Progenitor cell of endocrine pancreas (in vitro differentiated cells): ENCODE measurements around the gene LRTM2. TPM values are rescaled to one million over a fixed set of nuclear protein-coding genes. Genes with fewer than 3 reads are reported as not detected.

Experiments used
- DNase-seq: peaks from one replicate; pipeline ENCODE4 v3.0.0; 2021; ENCODE audit warnings: low spot score; ENCODE audit not compliant: unreplicated experiment
- H3K27ac Mint-ChIP-seq: 2 replicates; pipeline ENCODE4 v1.8.0; 2021; ENCODE audit warnings: mild to moderate bottlenecking, moderate library complexity, mixed read lengths
- H3K27me3 Mint-ChIP-seq: 2 replicates; pipeline ENCODE4 v1.8.0; 2021; ENCODE audit warnings: mixed read lengths
- H3K36me3 Mint-ChIP-seq: 2 replicates; pipeline ENCODE4 v1.8.0; 2022; ENCODE audit warnings: mixed read lengths; ENCODE audit not compliant: insufficient read depth
- H3K4me1 Mint-ChIP-seq: 2 replicates; pipeline ENCODE4 v1.8.0; 2021; ENCODE audit warnings: low read depth, mixed read lengths
- H3K4me3 Mint-ChIP-seq: 2 replicates; pipeline ENCODE4 v1.8.0; 2021; ENCODE audit warnings: low read depth, mild to moderate bottlenecking, moderate library complexity, mixed read lengths
- H3K9me3 Mint-ChIP-seq: 2 replicates; pipeline ENCODE4 v1.8.0; 2021; ENCODE audit warnings: low read depth, mixed read lengths
- total RNA-seq: library from RNA; stranded (reverse); gene quantifications from 2 replicates; pipeline ENCODE4 v1.2.1, GENCODE V29; 2021
- TF ChIP-seq, protein P1 (sequence below): fragments of 200-600 bp; sonication (generic); IDR thresholded peaks from one replicate; pipeline ENCODE4 v1.5.0; 2021; ENCODE audit warnings: antibody characterized with exemption, mild to moderate bottlenecking; ENCODE audit not compliant: unreplicated experiment

Gene LRTM2
- total RNA-seq, 1 donor from 2014 or later: 0.48 TPM

DNA sequence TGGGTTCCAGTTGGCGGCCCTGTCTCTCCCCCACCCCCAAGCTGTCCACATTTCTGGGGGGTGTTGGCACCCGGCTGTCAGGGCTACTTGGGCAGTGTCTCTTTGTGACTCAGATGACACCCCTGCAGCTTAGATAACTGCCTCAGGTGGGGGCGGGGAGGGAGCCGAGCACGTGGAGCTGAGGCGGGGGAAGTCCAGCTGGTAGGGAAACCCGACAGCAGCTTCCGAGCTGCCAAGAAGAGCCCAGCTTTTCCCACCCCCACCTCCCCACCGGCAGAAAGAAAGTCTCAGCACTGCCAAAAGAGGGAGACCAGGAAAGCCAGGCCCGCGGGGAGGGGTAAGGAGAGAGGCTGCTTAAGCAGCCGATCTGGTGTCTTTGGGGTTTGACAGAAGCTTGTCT, 1.4 kb downstream of the LRTM2 start:
- Mint-ChIP-seq H3K4me3 (no peak overlapping the region), H3K4me1 (peaks cover 6% of the 10 kb centered on the region), H3K27ac (no peak overlapping the region), H3K27me3 (peaks cover 59% of the 10 kb centered on the region), H3K9me3 (no peaks in the 10 kb centered on the region), H3K36me3 (no peaks in the 10 kb centered on the region)
- no peak for DNase-seq
- TF ChIP-seq, protein P1, sequence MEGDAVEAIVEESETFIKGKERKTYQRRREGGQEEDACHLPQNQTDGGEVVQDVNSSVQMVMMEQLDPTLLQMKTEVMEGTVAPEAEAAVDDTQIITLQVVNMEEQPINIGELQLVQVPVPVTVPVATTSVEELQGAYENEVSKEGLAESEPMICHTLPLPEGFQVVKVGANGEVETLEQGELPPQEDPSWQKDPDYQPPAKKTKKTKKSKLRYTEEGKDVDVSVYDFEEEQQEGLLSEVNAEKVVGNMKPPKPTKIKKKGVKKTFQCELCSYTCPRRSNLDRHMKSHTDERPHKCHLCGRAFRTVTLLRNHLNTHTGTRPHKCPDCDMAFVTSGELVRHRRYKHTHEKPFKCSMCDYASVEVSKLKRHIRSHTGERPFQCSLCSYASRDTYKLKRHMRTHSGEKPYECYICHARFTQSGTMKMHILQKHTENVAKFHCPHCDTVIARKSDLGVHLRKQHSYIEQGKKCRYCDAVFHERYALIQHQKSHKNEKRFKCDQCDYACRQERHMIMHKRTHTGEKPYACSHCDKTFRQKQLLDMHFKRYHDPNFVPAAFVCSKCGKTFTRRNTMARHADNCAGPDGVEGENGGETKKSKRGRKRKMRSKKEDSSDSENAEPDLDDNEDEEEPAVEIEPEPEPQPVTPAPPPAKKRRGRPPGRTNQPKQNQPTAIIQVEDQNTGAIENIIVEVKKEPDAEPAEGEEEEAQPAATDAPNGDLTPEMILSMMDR: no peak

DNA sequence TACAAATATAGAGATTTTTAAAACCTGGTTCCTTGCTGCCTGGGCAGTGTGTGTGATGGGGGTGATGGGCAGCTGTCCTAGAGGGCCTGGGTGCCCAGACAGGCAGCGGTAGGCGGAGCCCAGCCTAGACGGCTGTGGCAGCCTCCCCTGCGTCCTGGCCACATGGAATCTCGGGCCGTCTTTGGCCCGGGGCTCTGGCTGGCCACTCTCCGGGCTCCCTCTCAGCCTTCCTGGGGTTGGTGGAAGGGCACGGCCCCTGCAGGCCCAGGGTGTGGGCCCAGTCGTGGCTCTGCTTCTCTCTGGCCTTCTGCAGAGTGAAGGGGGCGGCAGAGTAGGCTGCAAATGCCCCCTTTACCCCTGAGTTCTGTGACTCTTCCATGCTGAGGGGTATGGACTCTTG, 2.3 kb downstream of the LRTM2 start:
- peaks cover 6% of the 10 kb centered on the region for H3K4me1 Mint-ChIP-seq
- no peaks in the 10 kb centered on the region for H3K9me3 Mint-ChIP-seq
- no peak overlapping the region for H3K4me3 Mint-ChIP-seq

DNA sequence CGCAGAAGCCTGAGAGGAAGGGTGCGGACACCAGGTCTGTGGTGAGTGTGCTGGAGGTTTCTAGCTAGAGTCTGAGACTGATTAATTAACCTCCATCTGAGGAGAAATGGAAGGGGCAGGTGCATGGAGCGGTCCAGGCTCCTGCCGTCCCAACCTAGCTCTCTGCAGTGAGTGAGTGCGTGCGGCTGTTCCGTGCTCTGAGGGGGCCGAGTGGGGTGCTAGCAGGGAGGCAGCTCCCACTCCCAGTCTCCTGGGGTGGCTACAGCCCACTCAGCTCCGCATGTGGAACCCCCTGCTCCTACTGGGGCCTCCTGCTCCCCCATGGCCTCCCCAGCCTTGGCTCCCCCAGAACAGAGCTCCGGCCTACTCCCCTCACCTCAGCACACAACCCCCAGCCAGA, 2.9 kb downstream of the LRTM2 start:
- H3K4me1 Mint-ChIP-seq: peaks cover 6% of the 10 kb centered on the region
- no peaks in the 10 kb centered on the region for H3K9me3 Mint-ChIP-seq
- peaks cover 59% of the 10 kb centered on the region for H3K27me3 Mint-ChIP-seq
- H3K4me3 Mint-ChIP-seq: no peak overlapping the region
- no peaks in the 10 kb centered on the region for H3K36me3 Mint-ChIP-seq
- DNase-seq: no peak
- H3K27ac Mint-ChIP-seq: no peak overlapping the region
- TF ChIP-seq, protein P1: no peak

More for the DNA sequence above, 2.3 kb downstream of the LRTM2 start:
- Mint-ChIP-seq H3K36me3 (no peaks in the 10 kb centered on the region), H3K27ac (no peak overlapping the region), H3K27me3 (peaks cover 59% of the 10 kb centered on the region)
- TF ChIP-seq, protein P1: no peak
- no peak for DNase-seq

GRCh38 chr12:1825382-1826102, 5.2 kb downstream of the LRTM2 start:
- H3K27ac Mint-ChIP-seq: no peak overlapping the region
- DNase-seq: no peak
- H3K9me3 Mint-ChIP-seq: no peaks in the 10 kb centered on the region
- peaks cover 42% of the 10 kb centered on the region for H3K27me3 Mint-ChIP-seq
- no peaks in the 10 kb centered on the region for H3K36me3 Mint-ChIP-seq
- H3K4me3 Mint-ChIP-seq: no peak overlapping the region
- TF ChIP-seq, protein P1: no peak
- H3K4me1 Mint-ChIP-seq: peaks cover 11% of the 10 kb centered on the region

- no peak overlapping the region for H3K4me3 Mint-ChIP-seq
- no peak overlapping the region for H3K27ac Mint-ChIP-seq
- no peaks in the 10 kb centered on the region for H3K9me3 Mint-ChIP-seq
- no peaks in the 10 kb centered on the region for H3K36me3 Mint-ChIP-seq
- TF ChIP-seq, protein P1: no peak
- peaks cover 18% of the 10 kb centered on the region for H3K4me1 Mint-ChIP-seq
- peaks cover 33% of the 10 kb centered on the region for H3K27me3 Mint-ChIP-seq
- no peak for DNase-seq
Measured at GRCh38 chr12:1826401-1826800, 6.0 kb downstream of the LRTM2 start.
